ENCODE measurements around the gene LCN1. TPM values are rescaled to one million over a fixed set of nuclear protein-coding genes. Genes with fewer than 3 reads are reported as not detected.

Gene LCN1
- total RNA-seq, 4 donors from 2014 or later = not detected

DNA sequence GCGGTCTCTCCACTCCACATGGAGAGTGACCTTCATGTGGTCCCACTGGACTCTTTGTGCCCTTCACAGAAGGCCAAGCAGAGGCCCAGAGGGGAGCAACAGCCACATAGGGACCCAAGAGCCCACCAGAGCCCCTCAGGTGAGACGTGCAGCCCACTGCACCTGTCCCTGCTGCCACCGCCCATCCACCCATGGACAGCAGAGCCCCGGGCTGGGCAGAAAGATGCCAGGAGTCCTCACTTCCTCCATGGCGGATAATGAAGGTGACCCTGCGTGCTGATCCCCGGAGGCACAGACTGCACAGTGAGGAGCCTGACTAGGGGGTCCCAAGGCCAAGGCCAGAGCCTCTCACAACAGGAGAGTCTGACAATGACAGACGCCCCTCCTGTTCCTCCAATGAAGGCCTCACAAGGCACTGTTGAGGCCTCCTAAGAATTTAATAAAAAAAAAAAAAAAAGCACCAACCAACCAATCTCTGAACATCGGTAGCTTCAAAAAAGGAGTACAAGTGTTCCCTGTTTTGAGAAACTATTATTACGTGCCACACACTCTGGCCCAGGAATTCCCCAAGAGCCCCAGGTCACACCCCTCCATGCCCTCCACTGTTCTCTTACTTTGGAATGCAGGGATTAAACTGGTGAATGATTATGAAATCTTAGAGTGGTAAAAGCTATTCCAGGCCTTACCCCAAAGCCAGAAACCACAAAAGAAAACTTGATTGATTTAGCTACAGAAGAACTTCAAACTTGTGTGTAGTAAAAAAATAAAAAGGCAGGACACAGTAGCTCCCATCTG is 44.5 kb upstream of the LCN1 start:
- H3K4me3 ChIP-seq = no peak overlapping the region
- H3K36me3 ChIP-seq = no peaks in the 10 kb centered on the region
- DNase-seq (ENCODE audit: low spot score in 2 of 2) = no peak
- H3K9me3 ChIP-seq = no peaks in the 10 kb centered on the region
- H3K27me3 ChIP-seq = no peaks in the 10 kb centered on the region
- WGBS = 85% methylated on average over 7 of the region's 10 CpGs
- peaks cover 15% of the 10 kb centered on the region for H3K4me1 ChIP-seq
- H3K27ac ChIP-seq = no peak overlapping the region
- TF ChIP-seq POLR2AphosphoS5 (IDR thresholded peaks at IDR 0.05) (no peak), EP300 (IDR thresholded peaks at IDR 0.05) (no peak), POLR2A (IDR thresholded peaks at IDR 0.05) (no peak)
- TF ChIP-seq, protein P1, sequence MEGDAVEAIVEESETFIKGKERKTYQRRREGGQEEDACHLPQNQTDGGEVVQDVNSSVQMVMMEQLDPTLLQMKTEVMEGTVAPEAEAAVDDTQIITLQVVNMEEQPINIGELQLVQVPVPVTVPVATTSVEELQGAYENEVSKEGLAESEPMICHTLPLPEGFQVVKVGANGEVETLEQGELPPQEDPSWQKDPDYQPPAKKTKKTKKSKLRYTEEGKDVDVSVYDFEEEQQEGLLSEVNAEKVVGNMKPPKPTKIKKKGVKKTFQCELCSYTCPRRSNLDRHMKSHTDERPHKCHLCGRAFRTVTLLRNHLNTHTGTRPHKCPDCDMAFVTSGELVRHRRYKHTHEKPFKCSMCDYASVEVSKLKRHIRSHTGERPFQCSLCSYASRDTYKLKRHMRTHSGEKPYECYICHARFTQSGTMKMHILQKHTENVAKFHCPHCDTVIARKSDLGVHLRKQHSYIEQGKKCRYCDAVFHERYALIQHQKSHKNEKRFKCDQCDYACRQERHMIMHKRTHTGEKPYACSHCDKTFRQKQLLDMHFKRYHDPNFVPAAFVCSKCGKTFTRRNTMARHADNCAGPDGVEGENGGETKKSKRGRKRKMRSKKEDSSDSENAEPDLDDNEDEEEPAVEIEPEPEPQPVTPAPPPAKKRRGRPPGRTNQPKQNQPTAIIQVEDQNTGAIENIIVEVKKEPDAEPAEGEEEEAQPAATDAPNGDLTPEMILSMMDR (IDR thresholded peaks at IDR 0.05) = no peak

DNA sequence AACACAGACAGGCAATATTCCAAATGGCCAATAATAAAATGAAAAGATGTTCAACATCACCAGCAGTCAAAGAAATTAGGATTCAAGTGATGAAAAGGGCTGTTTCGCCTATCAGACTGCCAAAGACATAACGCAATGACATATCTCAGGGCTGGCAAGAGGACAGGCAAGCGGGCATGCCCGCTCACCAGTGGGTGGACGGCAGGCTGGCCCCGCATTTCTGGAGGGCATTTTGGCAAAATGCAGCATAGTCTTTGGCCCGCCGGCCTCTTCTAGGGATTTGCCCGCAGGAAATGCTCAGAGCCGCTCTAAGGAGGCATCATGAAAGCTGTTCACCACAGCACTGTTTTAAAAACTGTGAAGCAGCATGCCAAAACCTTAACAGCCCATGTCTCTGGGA is 43.0 kb upstream of the LCN1 start:
- H3K4me3 ChIP-seq = no peak overlapping the region
- 69% methylated on average over 10 of the region's 10 CpGs for WGBS

DNA sequence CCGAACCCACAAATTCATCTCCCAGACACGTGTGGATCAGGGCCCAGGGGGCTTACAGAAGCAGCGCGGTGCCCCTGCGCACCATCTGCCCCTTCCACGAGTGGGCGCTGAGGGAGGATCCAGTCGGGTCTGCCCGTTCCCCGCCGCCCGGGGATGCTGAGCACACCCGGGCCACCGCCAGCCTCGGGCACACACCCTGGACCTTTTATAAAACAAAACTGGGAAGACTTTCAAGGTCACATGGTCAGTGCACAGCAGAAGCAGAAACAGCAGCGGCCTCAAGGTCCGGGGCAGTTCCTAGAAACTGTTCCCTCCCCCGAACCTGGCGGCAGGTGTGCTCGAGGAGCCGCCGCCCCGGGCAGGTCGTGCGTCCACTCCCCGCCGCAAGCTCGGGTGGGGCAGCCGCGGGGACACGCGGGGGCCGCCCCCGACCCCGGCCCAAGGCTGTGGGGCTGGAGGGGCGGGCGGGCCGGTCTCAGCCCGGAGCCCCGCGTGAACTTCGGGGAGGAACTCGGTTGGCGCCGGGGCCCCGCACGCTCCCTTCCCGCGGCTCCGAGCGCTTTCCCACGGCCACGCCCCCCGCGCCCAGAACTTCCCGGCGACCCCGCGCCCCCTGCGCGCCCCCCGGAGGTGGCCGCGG is 42.3 kb upstream of the LCN1 start:
- TF ChIP-seq, protein P1 (IDR thresholded peaks at IDR 0.05) = no peak
- TF ChIP-seq POLR2AphosphoS5 (IDR thresholded peaks at IDR 0.05) (no peak), POLR2A (IDR thresholded peaks at IDR 0.05) (no peak), EP300 (IDR thresholded peaks at IDR 0.05) (no peak)
- 5% methylated on average over 19 of the region's 64 CpGs for WGBS
- peaks cover 15% of the 10 kb centered on the region for H3K4me1 ChIP-seq
- H3K36me3 ChIP-seq = no peaks in the 10 kb centered on the region
- no peak for DNase-seq (ENCODE audit: low spot score in 2 of 2)
- peak overlapping the region; percentile 51 for H3K27ac ChIP-seq
- H3K4me3 ChIP-seq = peak overlapping the region; percentile 83
- H3K9me3 ChIP-seq = no peaks in the 10 kb centered on the region
- H3K27me3 ChIP-seq = no peaks in the 10 kb centered on the region

More for the DNA sequence above, 43.0 kb upstream of the LCN1 start:
- H3K27ac ChIP-seq = no peak overlapping the region
- DNase-seq (ENCODE audit: low spot score in 2 of 2) = no peak
- TF ChIP-seq POLR2A (IDR thresholded peaks at IDR 0.05) (no peak), POLR2AphosphoS5 (IDR thresholded peaks at IDR 0.05) (no peak)
- H3K9me3 ChIP-seq = no peaks in the 10 kb centered on the region
- H3K27me3 ChIP-seq = no peaks in the 10 kb centered on the region
- H3K36me3 ChIP-seq = no peaks in the 10 kb centered on the region
- peaks cover 15% of the 10 kb centered on the region for H3K4me1 ChIP-seq

DNA sequence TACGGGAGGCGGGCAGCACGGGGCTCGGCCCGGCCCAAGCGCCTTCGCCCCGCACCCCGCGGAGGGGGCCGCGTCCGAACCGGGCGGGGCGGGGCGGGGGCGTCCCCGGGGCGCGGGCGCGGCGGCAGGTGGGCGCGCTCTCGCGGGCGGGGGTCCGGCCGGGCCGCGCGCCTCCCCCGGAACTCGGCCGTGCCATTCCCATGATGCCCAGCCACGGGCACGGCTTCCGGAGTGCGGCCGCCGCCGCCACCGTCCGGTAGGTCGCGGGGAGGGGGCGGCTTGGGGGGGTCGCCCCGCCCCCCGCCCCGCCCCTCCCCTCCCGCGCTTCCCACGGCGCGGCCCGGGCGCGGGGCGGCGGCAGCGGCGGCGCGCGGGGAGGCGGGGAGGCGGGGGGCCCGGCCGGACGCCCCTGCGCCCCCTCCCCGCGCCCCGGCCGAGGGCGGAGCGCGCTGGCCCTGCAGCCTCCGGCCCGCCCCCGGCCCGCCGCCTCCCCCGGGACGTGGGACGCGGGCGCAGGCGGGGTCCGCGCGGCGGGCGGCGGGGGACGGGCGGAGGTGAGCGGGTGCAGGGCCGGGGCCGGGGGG is 41.7 kb upstream of the LCN1 start, which contains the start of gene PPP1R26:
Gene PPP1R26 (plus strand): TSS at position 314 of the 584 bp plus-strand sequence. CDS start 4,729 bp downstream, outside the sequence.
- Histone ChIP-seq H3K36me3 (peaks cover 6% of the 10 kb centered on the region), H3K27me3 (no peaks in the 10 kb centered on the region), H3K27ac (peak within 1 kb of the TSS; percentile 51), H3K4me1 (peaks cover 15% of the 10 kb centered on the region), H3K9me3 (no peaks in the 10 kb centered on the region), H3K4me3 (peak within 1 kb of the TSS; percentile 83)
- DNase-seq (ENCODE audit: low spot score in 2 of 2) = no peak
- WGBS = no CpG with 5 or more reads among the region's 103 CpGs
- no peak for TF ChIP-seq POLR2AphosphoS5 (IDR thresholded peaks at IDR 0.05)

DNA sequence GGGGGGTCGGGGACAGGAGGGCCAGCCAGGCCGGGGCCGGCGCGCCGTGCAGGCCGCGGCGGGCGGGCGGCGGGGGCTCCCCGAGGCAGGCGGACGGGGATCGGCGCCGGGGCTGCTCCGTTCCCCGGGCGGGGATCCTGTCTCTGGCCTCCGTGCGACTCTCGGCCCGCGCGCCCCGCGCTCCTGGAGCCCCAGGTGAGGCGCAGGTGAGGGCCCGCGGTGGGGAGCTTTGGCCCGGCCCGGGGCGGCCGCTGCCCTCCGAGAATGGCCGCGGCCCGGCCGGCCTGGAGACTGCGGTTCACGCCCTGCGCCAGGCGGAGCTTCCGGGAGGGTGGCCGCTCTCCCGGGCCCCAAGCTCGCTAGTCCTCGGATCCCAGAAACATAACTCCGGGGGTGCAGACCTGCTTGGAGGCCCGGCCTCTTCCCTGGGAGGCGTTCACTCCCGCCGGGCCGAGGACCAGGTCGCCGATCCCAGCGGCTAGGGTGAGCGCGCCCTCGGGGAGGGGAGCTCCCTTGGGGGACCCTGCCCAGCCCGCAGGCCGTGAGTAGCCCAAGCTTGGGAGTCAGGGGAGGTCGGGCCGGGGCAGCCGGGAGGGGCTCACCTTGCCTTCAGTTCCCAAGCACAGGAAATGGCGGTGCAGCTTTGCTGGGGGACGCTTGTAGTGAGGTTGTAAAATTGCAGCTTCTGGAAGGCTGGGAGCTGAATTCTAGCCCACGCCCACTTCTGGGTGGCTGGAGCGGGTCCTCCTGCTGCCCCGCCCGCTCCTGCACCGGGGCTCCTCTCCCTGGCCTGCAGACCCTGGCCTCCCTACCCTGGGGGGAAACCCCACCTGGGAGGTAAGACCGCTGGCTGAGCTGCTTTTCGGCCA is 40.9 kb upstream of the LCN1 start:
- no peaks in the 10 kb centered on the region for H3K9me3 ChIP-seq
- TF ChIP-seq POLR2AphosphoS5 (IDR thresholded peaks at IDR 0.05) = no peak
- TF ChIP-seq POLR2A (IDR thresholded peaks at IDR 0.05) = no peak
- TF ChIP-seq, protein P1 (IDR thresholded peaks at IDR 0.05) = no peak
- H3K4me3 ChIP-seq = peak overlapping the region; percentile 83
- H3K4me1 ChIP-seq = peaks cover 15% of the 10 kb centered on the region
- peak overlapping the region; percentile 26 for H3K27ac ChIP-seq
- 3% methylated on average over 19 of the region's 76 CpGs for WGBS
- peaks cover 13% of the 10 kb centered on the region for H3K36me3 ChIP-seq
- H3K27me3 ChIP-seq = no peaks in the 10 kb centered on the region
- DNase-seq (ENCODE audit: low spot score in 2 of 2) = no peak

Data from suprapubic skin (tissue), 4 donors.